Endodermal cell (in vitro differentiated cells): ENCODE measurements around the gene ATXN1. TPM values are rescaled to one million over a fixed set of nuclear protein-coding genes. Genes with fewer than 3 reads are reported as not detected.
A peak's percentile ranks its signal among the peaks of the same experiment; 100 is the strongest.
"Not testable (repeated sequence)": the region's sequence is repeated elsewhere in the genome, so short reads cannot be mapped to it uniquely, and the experiment has no call there.

Experiments
- DNase-seq: peaks from one replicate; pipeline ENCODE4 v3.0.0-alpha.2; 2017
- H3K27ac ChIP-seq: 2 replicates; pipeline ENCODE4 v1.5.1; 2013; ENCODE audit warnings: mild to moderate bottlenecking, low read depth, low read length, moderate library complexity
- H3K27me3 ChIP-seq: 2 replicates; pipeline ENCODE4 v1.6.1; 2013; ENCODE audit warnings: mild to moderate bottlenecking, low read length, moderate library complexity; ENCODE audit not compliant: insufficient read depth, control insufficient read depth, poor library complexity, severe bottlenecking
- H3K36me3 ChIP-seq: 2 replicates; pipeline ENCODE4 v1.7.0; 2013; ENCODE audit warnings: mild to moderate bottlenecking, low read length, moderate library complexity; ENCODE audit not compliant: control insufficient read depth, insufficient read depth
- H3K4me1 ChIP-seq: one replicate; pipeline ENCODE4 v1.7.0; 2013; ENCODE audit warnings: low read length; ENCODE audit not compliant: control insufficient read depth, insufficient read depth
- H3K4me3 ChIP-seq: 2 replicates; pipeline ENCODE4 v1.5.1; 2013; ENCODE audit warnings: mild to moderate bottlenecking, low read length, moderate library complexity
- H3K9ac ChIP-seq: 2 replicates; pipeline ENCODE4 v1.6.1; 2013; ENCODE audit warnings: mild to moderate bottlenecking, low read length, moderate library complexity; ENCODE audit not compliant: poor library complexity, severe bottlenecking; ENCODE audit errors: extremely low read depth
- H3K9me3 ChIP-seq: 2 replicates; pipeline ENCODE4 v1.6.1; 2013; ENCODE audit warnings: mild to moderate bottlenecking, low read length, moderate library complexity; ENCODE audit not compliant: control insufficient read depth
- H3K27ac Mint-ChIP-seq: 2 replicates; pipeline ENCODE4 v1.8.0; 2020; ENCODE audit warnings: mixed read lengths
- H3K27me3 Mint-ChIP-seq: 2 replicates; pipeline ENCODE4 v1.8.0; 2021; ENCODE audit warnings: mild to moderate bottlenecking, mixed read lengths; ENCODE audit not compliant: insufficient read depth
- H3K36me3 Mint-ChIP-seq: 2 replicates; pipeline ENCODE4 v1.8.0; 2020; ENCODE audit warnings: low read depth, mixed read lengths
- H3K4me1 Mint-ChIP-seq: 2 replicates; pipeline ENCODE4 v1.8.0; 2020; ENCODE audit warnings: mixed read lengths
- H3K4me3 Mint-ChIP-seq: 2 replicates; pipeline ENCODE4 v1.8.0; 2020; ENCODE audit warnings: mild to moderate bottlenecking, moderate library complexity, mixed read lengths
- H3K9me3 Mint-ChIP-seq: 2 replicates; pipeline ENCODE4 v1.8.0; 2020; ENCODE audit warnings: mild to moderate bottlenecking, mixed read lengths
- WGBS, 2 experiments: methylation state at CpG; one replicate each; pipeline versions ENCODE4 v1.1.5 to v1.1.7; 2013; ENCODE audit warnings: missing lambda C conversion rate in 2 of 2, mixed read lengths in 1 of 2; ENCODE audit not compliant: insufficient coverage in 1 of 2, insufficient read length in 1 of 2; 5-methylcytosine and 5-hydroxymethylcytosine counted together
- total RNA-seq, 2 donors: library from RNA; stranded (reverse); fragmentation: NEBNext Ultra II Directional in 1 of 2; extraction: Animal tissue kit (Norgen Biotek cat#: 25700) in 1 of 2; gene quantifications; 2 replicates in 1 of 2; 3 replicates in 1 of 2; pipeline ENCODE4 v1.2.1, GENCODE V29; 2021
- TF ChIP-seq, protein P1 (sequence below): fragments of 200-600 bp; sonication (generic); conservative IDR thresholded peaks from 2 replicates; pipeline ENCODE4 v1.5.0; 2021; ENCODE audit warnings: antibody characterized with exemption, mild to moderate bottlenecking

ATXN1 gene
- total RNA-seq, 2 donors from 2014 or later: 10.4 to 15.9 TPM

DNA sequence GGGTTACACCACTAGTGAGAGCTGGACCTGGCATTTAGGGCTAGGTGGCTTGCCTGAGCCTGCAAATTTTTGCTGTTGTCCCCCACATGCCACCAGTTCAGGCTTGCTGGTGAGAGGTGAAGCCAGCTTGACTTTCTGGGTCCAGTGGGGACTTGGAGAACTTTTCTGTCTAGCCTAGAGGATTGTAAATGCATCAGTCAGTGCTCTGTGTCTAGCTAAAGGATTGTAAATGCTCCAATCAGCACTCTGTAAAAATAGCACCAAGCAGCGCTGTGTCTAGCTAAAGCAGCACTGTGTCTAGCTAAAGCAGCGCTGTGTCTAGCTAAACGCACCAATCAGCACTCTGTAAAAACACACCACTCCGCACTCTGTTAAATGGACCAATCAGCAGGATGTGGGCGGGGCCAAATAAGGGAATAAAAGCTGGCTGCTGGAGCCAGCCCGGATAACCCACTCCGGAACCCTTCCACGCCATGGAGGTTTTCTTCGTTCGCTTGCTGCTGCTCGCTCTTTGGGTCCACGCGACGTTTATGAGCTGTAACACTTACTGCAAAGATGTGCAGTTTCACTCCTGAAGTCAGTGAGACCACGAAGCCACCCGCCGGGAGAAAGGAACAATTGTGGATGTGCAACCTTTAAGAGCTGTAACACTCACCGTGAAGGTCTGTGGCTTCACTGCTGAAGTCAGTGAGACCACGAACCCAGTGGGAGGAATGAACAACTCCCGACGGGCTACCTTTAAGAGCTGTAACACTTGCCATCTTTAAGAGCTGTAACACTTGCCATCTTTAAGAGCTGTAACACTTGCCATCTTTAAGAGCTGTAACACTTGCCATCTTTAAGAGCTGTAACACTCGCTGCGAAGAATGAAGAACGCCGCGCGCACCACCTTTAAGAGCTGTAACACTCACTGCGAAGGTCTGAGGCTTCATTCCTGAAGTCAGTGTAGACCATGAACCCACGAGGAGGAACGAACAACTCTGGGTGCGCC lies 495.6 kb downstream of the ATXN1 start:
- TF ChIP-seq, protein P1, sequence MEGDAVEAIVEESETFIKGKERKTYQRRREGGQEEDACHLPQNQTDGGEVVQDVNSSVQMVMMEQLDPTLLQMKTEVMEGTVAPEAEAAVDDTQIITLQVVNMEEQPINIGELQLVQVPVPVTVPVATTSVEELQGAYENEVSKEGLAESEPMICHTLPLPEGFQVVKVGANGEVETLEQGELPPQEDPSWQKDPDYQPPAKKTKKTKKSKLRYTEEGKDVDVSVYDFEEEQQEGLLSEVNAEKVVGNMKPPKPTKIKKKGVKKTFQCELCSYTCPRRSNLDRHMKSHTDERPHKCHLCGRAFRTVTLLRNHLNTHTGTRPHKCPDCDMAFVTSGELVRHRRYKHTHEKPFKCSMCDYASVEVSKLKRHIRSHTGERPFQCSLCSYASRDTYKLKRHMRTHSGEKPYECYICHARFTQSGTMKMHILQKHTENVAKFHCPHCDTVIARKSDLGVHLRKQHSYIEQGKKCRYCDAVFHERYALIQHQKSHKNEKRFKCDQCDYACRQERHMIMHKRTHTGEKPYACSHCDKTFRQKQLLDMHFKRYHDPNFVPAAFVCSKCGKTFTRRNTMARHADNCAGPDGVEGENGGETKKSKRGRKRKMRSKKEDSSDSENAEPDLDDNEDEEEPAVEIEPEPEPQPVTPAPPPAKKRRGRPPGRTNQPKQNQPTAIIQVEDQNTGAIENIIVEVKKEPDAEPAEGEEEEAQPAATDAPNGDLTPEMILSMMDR: no peak
- Histone ChIP-seq H3K4me1 (peaks cover 8% of the 10 kb centered on the region), H3K27ac (no peak overlapping the region), H3K27me3 (no peaks in the 10 kb centered on the region), H3K4me3 (peak overlapping the region; percentile 55), H3K9me3 (peaks cover 8% of the 10 kb centered on the region), H3K9ac (peak overlapping the region; percentile 44), H3K36me3 (peaks cover 9% of the 10 kb centered on the region)
- WGBS, 2 experiments: 96% methylated on average over 31 of the region's 31 CpGs
- H3K4me1 Mint-ChIP-seq: peaks cover 18% of the 10 kb centered on the region
- peaks cover 15% of the 10 kb centered on the region for H3K36me3 Mint-ChIP-seq
- H3K9me3 Mint-ChIP-seq: peaks cover 24% of the 10 kb centered on the region
- no peak for DNase-seq
- H3K27ac Mint-ChIP-seq: peak overlapping the region; percentile 98
- H3K27me3 Mint-ChIP-seq: no peaks in the 10 kb centered on the region
- H3K4me3 Mint-ChIP-seq: no peak overlapping the region

DNA sequence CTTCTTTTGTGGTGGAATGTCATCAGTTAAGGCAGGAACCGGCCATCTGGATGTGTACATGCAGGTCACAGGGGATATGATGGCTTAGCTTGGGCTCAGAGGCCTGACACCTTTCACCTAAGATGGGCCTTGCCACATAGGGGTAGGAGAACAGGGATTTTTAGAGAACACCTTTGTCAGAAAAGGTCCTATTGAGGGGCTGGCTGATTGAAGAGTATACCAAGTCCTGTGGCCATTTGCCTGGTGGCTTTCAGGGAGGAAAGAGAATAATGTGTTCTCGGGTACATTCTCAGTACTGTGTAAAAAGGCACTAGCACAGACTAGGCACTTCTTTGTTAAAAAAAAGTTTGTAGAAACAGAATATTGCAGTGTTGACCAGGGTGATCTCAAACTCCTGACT lies 496.5 kb downstream of the ATXN1 start:
- Mint-ChIP-seq H3K27me3 (no peaks in the 10 kb centered on the region), H3K9me3 (peaks cover 24% of the 10 kb centered on the region), H3K4me1 (peaks cover 14% of the 10 kb centered on the region), H3K27ac (peak overlapping the region; percentile 98), H3K4me3 (no peak overlapping the region), H3K36me3 (peaks cover 15% of the 10 kb centered on the region)
- Histone ChIP-seq H3K27ac (no peak overlapping the region), H3K27me3 (no peaks in the 10 kb centered on the region), H3K36me3 (peaks cover 9% of the 10 kb centered on the region), H3K9me3 (peaks cover 8% of the 10 kb centered on the region), H3K9ac (peak overlapping the region; percentile 44), H3K4me3 (peak overlapping the region; percentile 55), H3K4me1 (peaks cover 8% of the 10 kb centered on the region)
- 50 to 83% methylated on average over 1 to 2 of the region's 2 CpGs for WGBS, 2 experiments
- DNase-seq: peak; percentile 67
- TF ChIP-seq, protein P1: no peak

DNA sequence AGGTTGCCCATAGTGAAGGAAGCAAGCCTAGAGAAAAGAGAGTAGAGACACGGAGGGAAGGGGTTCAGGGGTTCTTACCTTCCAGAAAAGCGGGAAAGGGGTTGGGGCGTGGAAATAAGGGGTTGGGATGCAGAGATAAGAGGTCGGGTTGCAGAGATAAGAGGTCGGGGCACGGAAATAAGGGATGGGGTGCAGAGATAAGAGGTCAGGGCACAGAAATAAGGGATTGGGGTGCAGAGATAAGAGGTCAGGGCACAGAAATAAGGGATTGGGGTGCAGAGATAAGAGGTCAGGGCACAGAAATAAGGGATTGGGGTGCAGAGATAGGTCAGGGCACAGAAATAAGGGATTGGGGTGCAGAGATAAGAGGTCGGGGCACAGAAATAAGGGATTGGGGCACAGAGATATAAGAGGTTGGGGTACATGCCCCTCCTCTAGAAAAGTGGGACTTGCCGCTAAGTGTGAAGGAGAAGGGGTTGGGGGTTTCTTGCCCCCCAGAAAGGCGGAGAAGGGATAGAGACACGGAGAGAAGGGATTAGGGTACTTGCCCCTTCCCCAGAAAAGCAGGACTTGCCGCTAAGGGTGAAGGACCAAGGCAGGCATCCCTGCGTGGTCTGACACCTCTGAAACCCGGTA lies 497.7 kb downstream of the ATXN1 start:
- WGBS, 2 experiments: 61 to 100% methylated on average over 1 to 13 of the region's 13 CpGs
- Mint-ChIP-seq H3K4me1 (peaks cover 24% of the 10 kb centered on the region), H3K36me3 (peaks cover 25% of the 10 kb centered on the region), H3K27ac (peak overlapping the region; percentile 98), H3K9me3 (peaks cover 24% of the 10 kb centered on the region)
- peak overlapping the region; percentile 88 for H3K9ac ChIP-seq
- H3K27me3 ChIP-seq, DNase-seq, H3K9me3 ChIP-seq, H3K4me3 Mint-ChIP-seq, H3K27ac ChIP-seq, H3K27me3 Mint-ChIP-seq: not testable (repeated sequence)
- peak overlapping the region; percentile 86 for H3K4me3 ChIP-seq
- H3K36me3 ChIP-seq: peaks cover 12% of the 10 kb centered on the region
- peaks cover 10% of the 10 kb centered on the region for H3K4me1 ChIP-seq

DNA sequence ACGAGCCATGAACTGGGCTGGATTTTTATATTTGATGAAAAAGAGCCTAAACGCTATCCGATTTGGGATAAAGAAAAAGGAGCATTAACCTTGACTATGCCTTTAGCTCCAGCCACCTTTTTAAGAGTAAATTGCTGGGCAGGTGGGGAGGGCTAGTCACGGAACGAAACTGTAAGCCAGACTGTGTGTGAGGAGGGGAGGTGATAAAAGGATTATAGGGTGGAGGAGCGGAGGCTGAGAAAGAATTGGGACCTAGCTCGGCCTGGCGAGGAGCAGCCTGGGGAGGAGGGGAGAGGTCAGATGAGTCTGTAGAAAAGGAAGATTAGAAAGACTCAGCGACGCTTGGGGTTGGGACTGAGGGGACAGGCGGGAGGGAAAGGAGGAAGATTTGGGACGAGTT lies 498.5 kb downstream of the ATXN1 start:
- not testable (repeated sequence) for H3K27ac ChIP-seq, H3K4me3 Mint-ChIP-seq, H3K9me3 ChIP-seq, DNase-seq, H3K27ac Mint-ChIP-seq, H3K27me3 Mint-ChIP-seq, H3K27me3 ChIP-seq
- 20 to 45% methylated on average over 6 to 9 of the region's 12 CpGs for WGBS, 2 experiments
- H3K9ac ChIP-seq: peak overlapping the region; percentile 88
- peak overlapping the region; percentile 86 for H3K4me3 ChIP-seq
- peaks cover 18% of the 10 kb centered on the region for H3K4me1 ChIP-seq
- peaks cover 21% of the 10 kb centered on the region for H3K9me3 Mint-ChIP-seq
- H3K4me1 Mint-ChIP-seq: peaks cover 32% of the 10 kb centered on the region
- peaks cover 33% of the 10 kb centered on the region for H3K36me3 Mint-ChIP-seq
- peaks cover 20% of the 10 kb centered on the region for H3K36me3 ChIP-seq

DNA sequence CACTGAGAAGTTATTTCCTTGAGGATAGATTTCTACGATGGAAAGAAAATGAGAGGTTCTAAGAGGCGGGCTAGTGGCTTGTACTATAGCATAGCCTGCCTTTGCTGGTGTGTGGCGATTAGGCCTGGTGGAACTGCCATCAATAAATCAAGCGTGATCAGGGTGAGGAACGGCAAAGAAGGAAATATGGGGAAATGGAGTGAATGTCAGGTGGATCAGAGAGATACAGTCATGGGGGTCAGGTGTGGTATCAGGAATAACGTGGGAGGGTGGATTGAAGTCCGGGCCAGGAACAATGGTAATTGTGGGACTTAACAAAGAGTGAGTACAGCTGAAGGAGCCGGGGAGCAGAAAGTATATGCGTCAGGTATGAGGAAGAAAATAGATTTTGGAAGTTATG lies 500.7 kb downstream of the ATXN1 start:
- not testable (repeated sequence) for H3K27ac ChIP-seq, DNase-seq, H3K9me3 Mint-ChIP-seq, H3K27ac Mint-ChIP-seq, H3K4me3 Mint-ChIP-seq, H3K9ac ChIP-seq, H3K27me3 Mint-ChIP-seq, H3K9me3 ChIP-seq, H3K27me3 ChIP-seq
- Histone ChIP-seq H3K36me3 (peaks cover 20% of the 10 kb centered on the region), H3K4me3 (peak overlapping the region; percentile 80), H3K4me1 (peaks cover 22% of the 10 kb centered on the region)
- peaks cover 37% of the 10 kb centered on the region for H3K36me3 Mint-ChIP-seq
- WGBS, 2 experiments: 80 to 87% methylated on average over 3 to 6 of the region's 9 CpGs
- H3K4me1 Mint-ChIP-seq: peaks cover 43% of the 10 kb centered on the region
